ENCODE data around the gene TUNAR.

GRCh38 chr14:95877633-95878032 is 1.0 kb downstream of the TUNAR start:
- TF ChIP-seq CTCF (conservative IDR thresholded peaks at IDR 0.05; ENCODE audit: low read depth, low read length) (no peak), BHLHE40 (IDR thresholded peaks at IDR 0.05; ENCODE audit: low read depth, low read length) (no peak), RAD21 (IDR thresholded peaks at IDR 0.05; ENCODE audit: low read length) (no peak), POLR2A (IDR thresholded peaks at IDR 0.05; ENCODE audit: low read depth, low read length) (no peak), SMC3 (IDR thresholded peaks at IDR 0.05; ENCODE audit: low read depth, low read length) (no peak), MAZ (IDR thresholded peaks at IDR 0.05; ENCODE audit: borderline replicate concordance, low read depth, low read length) (no peak), CEBPB (IDR thresholded peaks at IDR 0.05; ENCODE audit: low read depth, low read length) (no peak), MXI1 (IDR thresholded peaks at IDR 0.05; ENCODE audit: borderline replicate concordance, low read depth, low read length) (no peak), RFX5 (IDR thresholded peaks at IDR 0.05; ENCODE audit: low read depth, low read length) (no peak), ELK1 (IDR thresholded peaks at IDR 0.05; ENCODE audit: borderline replicate concordance, low read depth, low read length) (no peak)
